ENCODE measurements around the gene CRACR2B. TPM values are rescaled to one million over a fixed set of nuclear protein-coding genes. Genes with fewer than 3 reads are reported as not detected.

CRACR2B gene
- total and polyA plus RNA-seq, 10 of the 15 experiments (the other 5 are each of a cell fraction or from before 2014, with no cell fraction given): 0.10 to 33.7 (median 12.7) TPM

DNA sequence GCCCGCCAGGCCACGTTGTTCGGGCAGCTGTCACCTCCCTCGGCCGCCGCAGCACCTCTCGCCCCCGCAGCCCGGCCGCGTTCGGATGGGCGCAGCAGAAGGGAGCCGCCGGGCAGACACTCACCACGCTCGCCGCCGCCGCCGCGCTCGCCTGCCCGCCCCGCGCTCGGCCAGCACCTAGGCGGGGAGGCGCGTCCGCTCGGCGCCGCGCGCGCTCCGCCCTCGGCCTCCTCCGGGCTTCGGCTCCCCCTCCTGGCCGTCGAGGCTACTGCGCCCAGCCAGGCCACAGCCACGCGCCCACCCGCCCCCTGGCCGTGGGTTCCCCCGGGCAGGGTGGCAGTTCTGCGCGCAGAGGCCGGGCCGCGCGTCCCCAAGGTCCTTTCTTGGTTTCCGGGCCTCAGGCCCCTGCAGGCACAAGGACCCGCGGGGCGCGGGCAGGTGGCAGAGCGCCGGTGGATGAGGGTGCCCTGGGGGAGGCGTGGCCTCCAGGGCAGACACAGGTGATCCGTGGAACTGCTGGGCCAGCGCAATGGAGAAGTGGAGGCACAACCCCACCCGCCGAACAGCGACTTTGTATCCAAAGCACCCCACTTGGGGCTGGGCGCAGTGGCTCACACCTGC is 29.5 kb upstream of the CRACR2B start, which contains the start of gene SLC25A22 (continued):
- TF ChIP-seq, protein P1, sequence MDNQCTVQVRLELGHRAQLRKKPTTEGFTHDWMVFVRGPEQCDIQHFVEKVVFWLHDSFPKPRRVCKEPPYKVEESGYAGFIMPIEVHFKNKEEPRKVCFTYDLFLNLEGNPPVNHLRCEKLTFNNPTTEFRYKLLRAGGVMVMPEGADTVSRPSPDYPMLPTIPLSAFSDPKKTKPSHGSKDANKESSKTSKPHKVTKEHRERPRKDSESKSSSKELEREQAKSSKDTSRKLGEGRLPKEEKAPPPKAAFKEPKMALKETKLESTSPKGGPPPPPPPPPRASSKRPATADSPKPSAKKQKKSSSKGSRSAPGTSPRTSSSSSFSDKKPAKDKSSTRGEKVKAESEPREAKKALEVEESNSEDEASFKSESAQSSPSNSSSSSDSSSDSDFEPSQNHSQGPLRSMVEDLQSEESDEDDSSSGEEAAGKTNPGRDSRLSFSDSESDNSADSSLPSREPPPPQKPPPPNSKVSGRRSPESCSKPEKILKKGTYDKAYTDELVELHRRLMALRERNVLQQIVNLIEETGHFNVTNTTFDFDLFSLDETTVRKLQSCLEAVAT (IDR thresholded peaks at IDR 0.05): no peak
- TF ChIP-seq, protein P2, sequence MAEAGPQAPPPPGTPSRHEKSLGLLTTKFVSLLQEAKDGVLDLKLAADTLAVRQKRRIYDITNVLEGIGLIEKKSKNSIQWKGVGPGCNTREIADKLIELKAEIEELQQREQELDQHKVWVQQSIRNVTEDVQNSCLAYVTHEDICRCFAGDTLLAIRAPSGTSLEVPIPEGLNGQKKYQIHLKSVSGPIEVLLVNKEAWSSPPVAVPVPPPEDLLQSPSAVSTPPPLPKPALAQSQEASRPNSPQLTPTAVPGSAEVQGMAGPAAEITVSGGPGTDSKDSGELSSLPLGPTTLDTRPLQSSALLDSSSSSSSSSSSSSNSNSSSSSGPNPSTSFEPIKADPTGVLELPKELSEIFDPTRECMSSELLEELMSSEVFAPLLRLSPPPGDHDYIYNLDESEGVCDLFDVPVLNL (IDR thresholded peaks at IDR 0.05; ENCODE audit: low read depth, low read length): no peak
- TF ChIP-seq STAT1 (conservative IDR thresholded peaks at IDR 0.05): no peak
- no peak for TF ChIP-seq CHD1 (IDR thresholded peaks at IDR 0.05; ENCODE audit: low read depth, low read length)
- TF ChIP-seq NR2F1 (conservative IDR thresholded peaks at IDR 0.05): peak; percentile 40; the same call in 1 of the 2 replicates
- TF ChIP-seq ZNF217 (IDR thresholded peaks at IDR 0.05): 0 out of 2 replicates have a peak, but pooled peaks have one; percentile 39
- TF ChIP-seq, protein P3, sequence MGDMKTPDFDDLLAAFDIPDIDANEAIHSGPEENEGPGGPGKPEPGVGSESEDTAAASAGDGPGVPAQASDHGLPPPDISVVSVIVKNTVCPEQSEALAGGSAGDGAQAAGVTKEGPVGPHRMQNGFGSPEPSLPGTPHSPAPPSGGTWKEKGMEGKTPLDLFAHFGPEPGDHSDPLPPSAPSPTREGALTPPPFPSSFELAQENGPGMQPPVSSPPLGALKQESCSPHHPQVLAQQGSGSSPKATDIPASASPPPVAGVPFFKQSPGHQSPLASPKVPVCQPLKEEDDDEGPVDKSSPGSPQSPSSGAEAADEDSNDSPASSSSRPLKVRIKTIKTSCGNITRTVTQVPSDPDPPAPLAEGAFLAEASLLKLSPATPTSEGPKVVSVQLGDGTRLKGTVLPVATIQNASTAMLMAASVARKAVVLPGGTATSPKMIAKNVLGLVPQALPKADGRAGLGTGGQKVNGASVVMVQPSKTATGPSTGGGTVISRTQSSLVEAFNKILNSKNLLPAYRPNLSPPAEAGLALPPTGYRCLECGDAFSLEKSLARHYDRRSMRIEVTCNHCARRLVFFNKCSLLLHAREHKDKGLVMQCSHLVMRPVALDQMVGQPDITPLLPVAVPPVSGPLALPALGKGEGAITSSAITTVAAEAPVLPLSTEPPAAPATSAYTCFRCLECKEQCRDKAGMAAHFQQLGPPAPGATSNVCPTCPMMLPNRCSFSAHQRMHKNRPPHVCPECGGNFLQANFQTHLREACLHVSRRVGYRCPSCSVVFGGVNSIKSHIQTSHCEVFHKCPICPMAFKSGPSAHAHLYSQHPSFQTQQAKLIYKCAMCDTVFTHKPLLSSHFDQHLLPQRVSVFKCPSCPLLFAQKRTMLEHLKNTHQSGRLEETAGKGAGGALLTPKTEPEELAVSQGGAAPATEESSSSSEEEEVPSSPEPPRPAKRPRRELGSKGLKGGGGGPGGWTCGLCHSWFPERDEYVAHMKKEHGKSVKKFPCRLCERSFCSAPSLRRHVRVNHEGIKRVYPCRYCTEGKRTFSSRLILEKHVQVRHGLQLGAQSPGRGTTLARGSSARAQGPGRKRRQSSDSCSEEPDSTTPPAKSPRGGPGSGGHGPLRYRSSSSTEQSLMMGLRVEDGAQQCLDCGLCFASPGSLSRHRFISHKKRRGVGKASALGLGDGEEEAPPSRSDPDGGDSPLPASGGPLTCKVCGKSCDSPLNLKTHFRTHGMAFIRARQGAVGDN (IDR thresholded peaks at IDR 0.05): 0 out of 2 replicates have a peak, but pooled peaks have one; percentile 32
